Stimulated activated CD4-positive, alpha-beta T cell treated with anti-CD3 and anti-CD28 coated beads, Interleukin-4, amount 100 ng/mL, for 24 hours (primary cell): Measurements from ENCODE around the gene AGAP9.
"Not testable (repeated sequence)": the region's sequence is repeated elsewhere in the genome, so short reads cannot be mapped to it uniquely, and the experiment has no call there.

Experiments
- DNase-seq: peaks from one replicate; pipeline ENCODE4 v3.0.0-alpha.2; 2020

Gene AGAP9

DNA sequence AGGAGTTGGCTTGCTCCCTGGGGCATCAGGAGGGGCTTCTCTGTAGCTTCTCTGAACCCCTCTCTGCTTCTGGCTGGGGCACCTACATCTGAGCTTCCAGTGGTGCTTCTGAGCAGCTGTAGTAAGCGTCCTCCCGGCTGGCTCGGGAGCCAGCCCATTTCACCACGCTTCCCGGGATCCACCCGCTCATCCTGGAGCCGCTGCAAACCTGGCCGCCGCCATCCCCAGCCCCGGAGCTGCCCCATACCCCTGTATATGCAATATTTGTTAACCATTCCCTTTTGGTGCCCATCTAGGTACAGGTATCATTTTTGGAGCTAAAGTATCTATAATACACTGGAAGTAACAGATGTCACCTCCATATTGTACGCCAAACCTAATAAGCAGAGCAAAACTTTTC is 38.7 kb downstream of the AGAP9 start:
- not testable (repeated sequence) for DNase-seq

DNA sequence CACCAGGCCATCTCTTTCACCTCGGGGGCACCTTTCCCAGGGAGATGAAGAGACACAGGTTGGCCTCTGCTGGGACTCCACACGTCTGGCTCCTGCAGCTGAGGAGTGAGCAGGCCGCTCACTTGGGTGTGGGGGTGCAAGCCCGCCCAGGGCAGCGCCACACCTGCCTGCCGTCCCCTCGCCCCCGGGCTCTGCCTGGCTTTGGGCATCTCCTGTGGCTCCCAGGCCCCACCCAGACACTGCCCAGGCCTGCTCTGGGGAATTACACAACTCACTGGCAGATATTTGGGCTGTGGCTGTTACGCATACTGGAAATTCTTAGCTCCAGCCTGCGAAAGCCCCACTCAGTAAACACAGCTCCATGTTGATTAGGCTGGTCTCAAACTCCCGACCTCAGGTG is 39.5 kb downstream of the AGAP9 start, which contains the start of gene ANXA8:
ANXA8 (minus strand) TSS at position 193 of the 400 bp plus-strand sequence; CDS start at position 11, 182 bp downstream.
- not testable (repeated sequence) for DNase-seq

- DNase-seq = not testable (repeated sequence)
Observed at GRCh38 chr10:47482367-47482766, 41.1 kb downstream of the AGAP9 start.

- not testable (repeated sequence) for DNase-seq
Observed at GRCh38 chr10:47481768-47482181, 41.7 kb downstream of the AGAP9 start.

DNA sequence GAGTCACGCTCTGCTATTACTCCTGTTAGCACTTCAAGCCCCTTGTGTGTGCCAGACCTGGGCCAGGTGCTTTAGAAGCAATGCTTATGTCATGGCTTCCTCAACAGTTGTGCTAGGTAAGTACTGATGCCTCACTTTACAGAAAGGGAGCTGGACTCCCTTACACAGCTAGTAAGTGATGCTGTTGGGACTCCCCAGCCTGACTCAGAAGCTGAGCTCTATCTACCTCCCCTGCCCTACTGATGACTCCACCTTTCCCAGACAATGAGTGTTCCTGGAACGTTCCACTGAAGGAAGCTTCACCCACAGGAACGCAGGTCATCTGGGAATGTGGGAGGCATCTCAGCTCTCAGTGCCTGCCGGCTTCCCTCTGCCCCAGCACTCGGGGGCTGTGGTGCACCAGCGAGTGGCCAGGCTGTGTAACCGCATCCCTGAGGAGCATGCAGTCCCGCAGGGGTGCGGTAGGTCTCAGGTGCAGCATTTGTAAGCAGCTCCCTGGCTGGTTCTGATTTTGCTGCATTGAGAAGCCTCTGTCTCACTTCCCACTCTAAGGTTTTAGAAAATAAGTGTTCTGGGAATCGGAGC is 42.2 kb downstream of the AGAP9 start:
- not testable (repeated sequence) for DNase-seq

GRCh38 chr10:47480133-47480532 is 43.3 kb downstream of the AGAP9 start:
- DNase-seq = not testable (repeated sequence)

GRCh38 chr10:47478114-47478513 is 45.3 kb downstream of the AGAP9 start:
- DNase-seq = not testable (repeated sequence)

DNA sequence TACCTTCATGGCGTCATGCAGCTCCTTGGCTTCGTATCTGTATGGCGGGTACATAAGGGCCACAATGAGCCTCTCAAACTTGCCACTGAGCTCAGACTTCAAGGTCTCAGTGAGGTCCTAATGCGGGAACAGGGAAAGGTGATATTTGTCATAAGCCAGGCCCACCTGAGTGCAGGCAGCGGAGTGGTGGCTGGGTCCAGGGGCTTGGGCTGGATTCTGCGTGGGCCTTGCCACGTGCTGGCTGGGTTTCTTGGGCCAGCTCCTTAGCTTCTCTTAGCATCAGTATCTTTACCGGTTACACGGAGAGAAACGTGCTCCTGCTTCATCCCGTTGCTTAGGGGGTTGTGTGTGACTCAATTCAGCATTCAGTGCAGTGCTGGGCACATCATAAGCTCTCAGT is 46.4 kb downstream of the AGAP9 start:
- not testable (repeated sequence) for DNase-seq

DNA sequence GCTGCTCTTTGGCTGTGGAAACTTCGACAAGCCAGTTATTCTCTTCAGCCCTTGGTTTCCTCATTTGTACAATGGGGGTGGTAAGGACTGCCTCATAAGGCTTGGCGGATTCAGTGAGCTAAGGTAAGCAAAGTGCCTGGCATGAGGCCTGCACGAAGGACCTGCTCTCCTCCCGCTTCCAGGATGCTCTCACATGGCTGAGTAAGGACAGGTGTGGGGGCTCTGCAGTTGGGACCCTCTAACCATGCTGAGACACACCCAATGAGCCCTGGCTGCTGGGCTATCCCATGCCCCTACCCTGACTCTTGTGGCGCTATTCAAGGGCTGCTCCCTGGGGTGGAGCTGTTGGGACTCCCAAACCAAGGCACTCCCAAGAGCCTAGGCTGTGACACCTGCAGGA is 48.3 kb downstream of the AGAP9 start:
- not testable (repeated sequence) for DNase-seq

DNA sequence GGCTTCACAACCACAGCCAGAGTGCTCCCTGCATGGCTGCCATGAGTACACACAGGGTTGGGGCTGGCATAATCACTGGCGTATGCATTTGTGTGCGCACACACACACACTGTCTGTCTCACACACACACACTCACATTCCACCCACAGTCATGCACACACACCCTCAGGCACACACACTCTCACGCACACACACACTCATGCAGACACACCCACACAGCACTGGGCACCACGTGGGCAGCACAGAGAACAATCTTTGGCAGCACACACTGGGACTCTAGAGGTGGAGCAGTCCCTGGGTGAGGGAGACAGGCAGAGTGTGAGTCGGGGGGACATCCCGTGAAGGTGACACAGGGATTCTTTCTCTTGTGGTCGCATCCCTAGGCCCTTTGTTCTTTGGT is 49.9 kb downstream of the AGAP9 start:
- not testable (repeated sequence) for DNase-seq

GRCh38 chr10:47472647-47473046 is 50.8 kb downstream of the AGAP9 start:
- DNase-seq = not testable (repeated sequence)

GRCh38 chr10:47472072-47472471 is 51.4 kb downstream of the AGAP9 start:
- not testable (repeated sequence) for DNase-seq

GRCh38 chr10:47468731-47469528 is 54.5 kb downstream of the AGAP9 start:
- DNase-seq = not testable (repeated sequence)

DNA sequence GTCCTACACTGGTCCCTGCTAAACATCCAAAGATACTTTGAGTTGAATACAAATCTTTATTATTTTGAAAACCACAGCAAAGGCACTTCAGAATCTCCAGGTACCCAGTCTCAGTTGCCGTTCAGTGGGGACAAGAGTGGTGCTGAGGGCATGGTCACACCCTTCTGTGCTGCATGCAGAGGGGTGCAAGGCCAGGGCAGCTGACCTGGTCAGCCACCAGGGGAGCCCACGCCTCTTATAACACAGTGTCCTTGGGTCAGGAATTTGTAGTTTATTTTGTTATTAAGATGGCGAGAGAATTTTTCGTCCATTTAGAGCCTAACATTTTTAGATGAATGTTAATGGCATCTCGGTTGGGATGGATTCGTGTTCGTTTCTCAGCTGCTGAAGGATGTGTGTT is 55.5 kb downstream of the AGAP9 start:
- DNase-seq = not testable (repeated sequence)

DNA sequence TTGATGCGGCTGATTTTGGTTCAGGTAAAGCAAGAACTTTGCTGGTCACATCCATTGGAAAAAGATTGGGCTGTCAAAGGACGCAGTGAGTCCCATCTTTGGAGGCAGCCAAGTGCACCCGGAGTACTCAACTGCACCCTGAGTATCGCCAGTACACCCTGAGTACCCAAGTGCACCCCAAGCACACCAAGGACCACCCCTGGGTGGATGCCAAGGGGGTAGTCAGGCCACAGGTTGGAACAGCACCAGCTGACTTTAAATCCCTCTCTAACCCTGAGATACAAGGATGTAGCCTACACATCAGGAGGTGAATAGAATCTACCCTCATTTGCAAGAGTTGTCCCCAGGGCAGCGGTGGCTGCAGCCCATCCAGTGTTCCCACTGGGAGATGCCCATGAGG is 56.0 kb downstream of the AGAP9 start:
- not testable (repeated sequence) for DNase-seq

GRCh38 chr10:47465216-47465917 is 58.1 kb downstream of the AGAP9 start:
- DNase-seq = not testable (repeated sequence)

DNA sequence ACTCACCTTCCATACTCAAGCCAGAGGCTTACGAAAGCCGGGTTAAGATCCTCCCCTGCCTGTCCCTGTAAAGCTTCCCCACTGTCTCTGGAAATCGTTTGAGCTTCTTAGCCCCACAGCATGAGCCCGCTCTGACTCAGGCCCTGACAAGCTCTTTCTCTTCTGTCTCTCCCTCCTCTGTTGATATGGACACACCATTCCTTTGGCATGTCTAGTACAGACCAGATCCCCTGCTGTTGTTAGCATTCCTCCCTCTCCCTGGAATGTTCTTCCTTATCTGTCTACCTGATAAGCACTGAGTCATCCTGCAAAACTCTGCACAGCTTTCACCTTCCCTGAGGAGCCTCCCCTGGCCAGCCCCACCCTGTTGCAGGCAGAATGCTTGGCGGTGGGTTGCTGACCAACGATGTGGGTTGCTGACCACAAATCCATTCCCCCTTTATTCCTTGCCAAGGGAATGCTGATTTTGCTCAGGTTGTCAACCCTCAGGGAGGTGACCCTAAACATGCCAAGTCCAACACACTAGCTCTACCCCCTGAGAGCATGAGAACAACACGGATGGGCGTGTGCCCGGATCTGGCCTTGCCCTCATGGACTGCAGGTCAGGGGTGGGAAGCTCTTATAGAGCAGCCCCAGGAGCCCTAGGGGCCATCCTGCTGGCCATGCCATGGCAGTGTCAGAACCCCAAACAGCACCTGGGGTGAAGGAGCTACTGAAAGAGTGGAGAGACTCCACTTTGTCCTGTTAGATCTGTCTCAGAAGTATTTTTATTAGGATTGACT is 60.7 kb downstream of the AGAP9 start:
- not testable (repeated sequence) for DNase-seq

GRCh38 chr10:47461261-47461687 is 62.2 kb downstream of the AGAP9 start:
- DNase-seq = not testable (repeated sequence)

GRCh38 chr10:47458466-47459154 is 64.8 kb downstream of the AGAP9 start:
- DNase-seq = no peak

DNA sequence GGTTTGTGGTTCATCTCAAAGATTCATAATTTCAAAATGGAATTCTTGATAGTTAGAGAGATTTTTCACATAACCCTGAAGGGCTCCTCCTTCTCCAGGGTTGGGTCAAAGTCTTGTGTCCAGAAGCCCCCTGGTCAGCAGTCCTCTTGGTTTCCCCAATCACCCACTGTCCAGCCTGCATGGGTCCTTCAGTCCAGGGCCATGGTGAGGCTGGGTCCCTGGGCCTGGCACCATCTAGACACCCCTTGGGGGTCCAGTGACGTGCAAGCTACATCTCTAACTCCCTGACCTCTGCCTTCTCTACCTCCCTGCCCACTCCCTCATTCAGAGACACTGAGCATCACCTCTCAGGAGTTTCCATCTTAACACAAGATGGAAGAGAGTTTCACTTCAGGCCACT is 65.6 kb downstream of the AGAP9 start:
- DNase-seq = no peak

GRCh38 chr10:47457528-47457820 is 66.0 kb downstream of the AGAP9 start:
- DNase-seq = no peak
